Heart left ventricle (tissue), 16 donors: ENCODE results near the gene TMEM145. TPM values are rescaled to one million over a fixed set of nuclear protein-coding genes. Genes with fewer than 3 reads are reported as not detected.

Source experiments
- ATAC-seq, 4 donors: fragments of 200-7000 bp; cut with Tn5 transposase; one replicate each; pipeline ENCODE4 v1.9.1; 2020 to 2022; ENCODE audit warnings: moderate library complexity in 4 of 4, mild to moderate bottlenecking in 3 of 4, moderate number of reproducible peaks in 1 of 4
- DNase-seq, 5 donors: peaks; one replicate each; pipeline ENCODE4 v3.0.0-alpha.2; 2020
- H3K27ac ChIP-seq, 12 donors: fragments of 200-600 bp; sonication (generic) in 4 of 12; one replicate each; pipeline versions ENCODE4 v1.5.0 to v1.8.0; 2016 to 2022; ENCODE audit warnings: mild to moderate bottlenecking in 2 of 12
- H3K27me3 ChIP-seq, 9 donors: fragments of 200-600 bp; sonication (generic) in 2 of 9; one replicate each; pipeline versions ENCODE4 v1.5.1 to v1.8.0; 2016 to 2022; ENCODE audit warnings: mild to moderate bottlenecking in 3 of 9
- H3K36me3 ChIP-seq, 9 donors: fragments of 200-600 bp; sonication (generic) in 2 of 9; one replicate each; pipeline versions ENCODE4 v1.5.0 to v1.8.0; 2018 to 2022; ENCODE audit warnings: mild to moderate bottlenecking in 2 of 9
- H3K4me1 ChIP-seq, 12 donors: fragments of 200-600 bp; sonication (generic) in 4 of 12; one replicate each; pipeline versions ENCODE4 v1.5.0 to v1.8.0; 2016 to 2022; ENCODE audit warnings: mild to moderate bottlenecking in 3 of 12
- H3K4me3 ChIP-seq, 12 donors: fragments of 200-600 bp; sonication (generic) in 4 of 12; one replicate each; pipeline versions ENCODE4 v1.5.0 to v1.8.0; 2017 to 2022; ENCODE audit warnings: mild to moderate bottlenecking in 9 of 12, moderate library complexity in 4 of 12
- H3K9me3 ChIP-seq, 12 donors: fragments of 200-600 bp; sonication (generic) in 4 of 12; one replicate each; pipeline versions ENCODE4 v1.5.0 to v1.8.0; 2016 to 2022; ENCODE audit warnings: mild to moderate bottlenecking in 1 of 12
- CTCF ChIP-seq, 12 donors: fragments of 200-600 bp; sonication (generic) in 4 of 12; IDR thresholded peaks; one replicate each; pipeline versions ENCODE4 v1.5.0 to v1.8.0; 2018 to 2022; ENCODE audit warnings: antibody characterized with exemption in 12 of 12, mild to moderate bottlenecking in 5 of 12
- POLR2A ChIP-seq, 2 donors: fragments of 450-650 bp; IDR thresholded peaks; one replicate each; pipeline ENCODE4 v1.6.1; 2017; ENCODE audit warnings: antibody characterized with exemption in 2 of 2, mild to moderate bottlenecking in 2 of 2, moderate library complexity in 2 of 2
- WGBS, 4 donors: extraction: QIAGEN DNeasy Blood & Tissue Kit in 2 of 4; methylation state at CpG; one replicate each; pipeline versions ENCODE4 v1.1.5 to v1.1.7; 2013 to 2018; 5-methylcytosine and 5-hydroxymethylcytosine counted together
- intact Hi-C, 10 donors: fragments of 100-400 bp; cut with DNase I; formaldehyde crosslinking; loops; one replicate each; pipeline versions ENCODE4 v1.11.1 to v1.14.2; 2022
- polyA plus RNA-seq, 2 donors: library from polyadenylated mRNA; stranded (reverse); fragments of 200-250 nt; gene quantifications; one replicate each; pipeline ENCODE4 v1.2.3, GENCODE V29; 2013
- total RNA-seq, 9 donors: library from RNA; depleted of rRNA in 2 of 9; stranded (reverse); fragments of >200 nt in 2 of 9; fragmentation: NEBNext Ultra II Directional in 3 of 9; extraction: Animal tissue kit (Norgen Biotek cat#: 25700) in 3 of 9; gene quantifications; one replicate each; pipeline versions ENCODE4 v1.1.0 to v1.2.4, GENCODE V29; 2016 to 2023
- donor health status: ischemic (EF 13 %, LVEDD 7.1; RV severe dilation, severe dysfunction).
- donor health status: healthy with polysubstance abuse.
- donor health status: DM: no; HTN: yes; CAD: no.
- donor health status: DM: no; HTN: no; CAD: no.
- donor health status: ischemic (EF 25% LVEDD 6.9; RV normal size, moderate dysfunction).
- donor health status: ischemic (EF 25% LVEDD 5.7; RV mildly dilated, moderate dysfunction).
- donor health status: healthy.
- donor health status: DM: yes; HTN: yes; CAD: no.
- donor health status: ischemic (EF 35%, LVEDD 5.7; RV mildly dilated, moderate dysfunction).
- donor health status: nonischemic (EF 11% LVEDD 7.7; RV severe dilation, severe dysfunction).
- donor health status: DM: yes; HTN: yes; CAD: no.
- donor health status: PGD.
- donor health status: ischemic (EF 29% LVEDD 5.4; RV normal size, mild dysfunction).
- donor health status: nonischemic (EF 23%, LVEDD 6.1; RV moderate dilation, normal function).

TMEM145 gene
- total and polyA plus RNA-seq, 11 donors, result 0.11 to 0.27 (median 0.17) TPM; not detected in 7

GRCh38 chr19:42272989-42273406, 40.1 kb upstream of the TMEM145 start:
- Histone ChIP-seq H3K4me1 (peaks cover 11 to 72% (median 56%) of the 10 kb centered on the region in 12 donors), H3K27ac (no peak overlapping the region), H3K27me3 (no peaks in the 10 kb centered on the region), H3K9me3 (no peaks in the 10 kb centered on the region), H3K36me3 (peaks cover 0 to 45% (median 29%) of the 10 kb centered on the region in 9 donors), H3K4me3 (no peak overlapping the region)
- DNase-seq (peak in 1 of 5 donors; percentile 28), ATAC-seq (no peak)
- intact Hi-C loops, result no loop called here
- TF ChIP-seq CTCF (IDR thresholded peaks at IDR 0.05), result no peak
- no peak for TF ChIP-seq POLR2A (IDR thresholded peaks at IDR 0.05)
- 95 to 97% (median 96%) methylated on average over 17 to 23 of the region's 23 CpGs for WGBS, 4 donors

- TF ChIP-seq CTCF (IDR thresholded peaks at IDR 0.05) (no peak), POLR2A (IDR thresholded peaks at IDR 0.05) (no peak)
- DNase-seq, result no peak
- H3K4me3 ChIP-seq, result no peak overlapping the region
- H3K27ac ChIP-seq, result no peak overlapping the region
- intact Hi-C loops, result no loop called here
- H3K27me3 ChIP-seq, result no peaks in the 10 kb centered on the region
- no peaks in the 10 kb centered on the region for H3K9me3 ChIP-seq
- H3K4me1 ChIP-seq, result peaks cover 15 to 77% (median 62%) of the 10 kb centered on the region in 12 donors
- H3K36me3 ChIP-seq, result peaks cover 0 to 45% (median 29%) of the 10 kb centered on the region in 9 donors
- 91 to 94% (median 93%) methylated on average over 38 to 43 of the region's 43 CpGs for WGBS, 4 donors
- ATAC-seq, result no peak
Measured at GRCh38 chr19:42273407-42274064, 39.6 kb upstream of the TMEM145 start.

GRCh38 chr19:42274065-42274682, 38.9 kb upstream of the TMEM145 start:
- Histone ChIP-seq H3K27me3 (no peaks in the 10 kb centered on the region), H3K36me3 (peaks cover 0 to 45% (median 29%) of the 10 kb centered on the region in 9 donors), H3K4me1 (peaks cover 21 to 84% (median 68%) of the 10 kb centered on the region in 12 donors), H3K27ac (peak overlapping the region in 1 of 12 donors; percentile 6), H3K4me3 (no peak overlapping the region), H3K9me3 (no peaks in the 10 kb centered on the region)
- TF ChIP-seq POLR2A (IDR thresholded peaks at IDR 0.05) (no peak), CTCF (IDR thresholded peaks at IDR 0.05) (no peak)
- DNase-seq (no peak), ATAC-seq (no peak)
- 88 to 94% (median 93%) methylated on average over 16 to 22 of the region's 22 CpGs for WGBS, 4 donors
- intact Hi-C loops, result no loop called here

- Histone ChIP-seq H3K4me3 (no peak overlapping the region), H3K27me3 (no peaks in the 10 kb centered on the region), H3K27ac (peak overlapping the region in 2 of 12 donors; percentile 20 to 26), H3K9me3 (no peaks in the 10 kb centered on the region), H3K4me1 (peaks cover 26 to 87% (median 70%) of the 10 kb centered on the region in 12 donors), H3K36me3 (peaks cover 0 to 45% (median 29%) of the 10 kb centered on the region in 9 donors)
- intact Hi-C loops, result no loop called here
- DNase-seq (no peak), ATAC-seq (no peak)
- TF ChIP-seq CTCF (IDR thresholded peaks at IDR 0.05), result no peak
- no peak for TF ChIP-seq POLR2A (IDR thresholded peaks at IDR 0.05)
- 73 to 78% (median 76%) methylated on average over 6 to 7 of the region's 7 CpGs for WGBS, 4 donors
Measured at GRCh38 chr19:42275103-42275502, 38.0 kb upstream of the TMEM145 start.
